ENCODE results near the gene SH3GL1. TPM values are rescaled to one million over a fixed set of nuclear protein-coding genes. Genes with fewer than 3 reads are reported as not detected.

Gene SH3GL1
- total RNA-seq, 3 donors from 2014 or later: 31.7 to 54.9 (median 47.5) TPM

- ATAC-seq (no peak), DNase-seq (no peak)
- no peak for TF ChIP-seq CTCF (IDR thresholded peaks at IDR 0.05)
- H3K36me3 ChIP-seq (ENCODE audit: low read depth): no peaks in the 10 kb centered on the region
- no peaks in the 10 kb centered on the region for H3K9me3 ChIP-seq
- intact Hi-C loops (cut with DNase I, micrococcal nuclease): no loop called here
- H3K4me1 ChIP-seq (ENCODE audit: low read depth): peaks cover 67% of the 10 kb centered on the region
- no peak overlapping the region for H3K4me3 ChIP-seq
These were observed 28.8 kb downstream of the SH3GL1 start for GRCh38 chr19:4371247-4372164.

GRCh38 chr19:4370418-4371041 is 29.8 kb downstream of the SH3GL1 start:
- peaks cover 57% of the 10 kb centered on the region for H3K4me1 ChIP-seq (ENCODE audit: low read depth)
- no peak for TF ChIP-seq CTCF (IDR thresholded peaks at IDR 0.05)
- intact Hi-C loops (cut with DNase I, micrococcal nuclease): no loop called here
- no peak for ATAC-seq
- H3K4me3 ChIP-seq: no peak overlapping the region
- H3K9me3 ChIP-seq: no peaks in the 10 kb centered on the region
- no peak for DNase-seq
- no peaks in the 10 kb centered on the region for H3K36me3 ChIP-seq (ENCODE audit: low read depth)

- Histone ChIP-seq H3K4me1 (ENCODE audit: low read depth) (peaks cover 54% of the 10 kb centered on the region), H3K9me3 (no peaks in the 10 kb centered on the region), H3K36me3 (ENCODE audit: low read depth) (no peaks in the 10 kb centered on the region), H3K4me3 (no peak overlapping the region)
- intact Hi-C loops (cut with DNase I, micrococcal nuclease): no loop called here
- peak; percentile 74 for ATAC-seq
- peak; percentile 25 for TF ChIP-seq CTCF (IDR thresholded peaks at IDR 0.05)
- peak; percentile 70 to 84 (median 78) for DNase-seq
These were observed 30.5 kb downstream of the SH3GL1 start for GRCh38 chr19:4369888-4370260.

GRCh38 chr19:4369109-4369887 is 31.0 kb downstream of the SH3GL1 start:
- H3K4me1 ChIP-seq (ENCODE audit: low read depth): peaks cover 48% of the 10 kb centered on the region
- no peaks in the 10 kb centered on the region for H3K36me3 ChIP-seq (ENCODE audit: low read depth)
- intact Hi-C loops (cut with DNase I, micrococcal nuclease): no loop called here
- H3K9me3 ChIP-seq: no peaks in the 10 kb centered on the region
- no peak for TF ChIP-seq CTCF (IDR thresholded peaks at IDR 0.05)
- H3K4me3 ChIP-seq: no peak overlapping the region
- peak; percentile 85 for ATAC-seq
- DNase-seq: peak; percentile 75 to 89 (median 84)

GRCh38 chr19:4368128-4368820 is 32.1 kb downstream of the SH3GL1 start:
- ATAC-seq (no peak), DNase-seq (no peak)
- peaks cover 38% of the 10 kb centered on the region for H3K4me1 ChIP-seq (ENCODE audit: low read depth)
- no peaks in the 10 kb centered on the region for H3K9me3 ChIP-seq
- H3K36me3 ChIP-seq (ENCODE audit: low read depth): no peaks in the 10 kb centered on the region
- H3K4me3 ChIP-seq: no peak overlapping the region
- intact Hi-C loops (cut with DNase I, micrococcal nuclease): no loop called here
- TF ChIP-seq CTCF (IDR thresholded peaks at IDR 0.05): no peak

Data from mucosa of descending colon (tissue), 3 donors.